ENCODE measurements around the gene PDGFC.

The PDGFC gene

GRCh38 chr4:156971676-156972378 lies at the start of gene PDGFC:
PDGFC (minus strand) TSS chr4:156971799; CDS start chr4:156970903, 896 bp downstream.
- no peak for DNase-seq (ENCODE audit: low read depth)

- no peak for DNase-seq (ENCODE audit: low read depth)
Observed at GRCh38 chr4:157020882-157021281, 49.3 kb upstream of the PDGFC start.

GRCh38 chr4:157018920-157019490 lies 47.4 kb upstream of the PDGFC start:
- DNase-seq (ENCODE audit: low read depth): no peak

GRCh38 chr4:157014621-157015591 lies 43.3 kb upstream of the PDGFC start:
- DNase-seq (ENCODE audit: low read depth): no peak

- DNase-seq (ENCODE audit: low read depth): no peak
Observed at GRCh38 chr4:157013656-157014055, 42.1 kb upstream of the PDGFC start.

GRCh38 chr4:157012781-157013180 lies 41.2 kb upstream of the PDGFC start:
- no peak for DNase-seq (ENCODE audit: low read depth)

- no peak for DNase-seq (ENCODE audit: low read depth)
Observed at GRCh38 chr4:157012296-157012695, 40.7 kb upstream of the PDGFC start.

- no peak for DNase-seq (ENCODE audit: low read depth)
Observed at GRCh38 chr4:157010630-157011029, 39.0 kb upstream of the PDGFC start.

GRCh38 chr4:157005831-157006230 lies 34.2 kb upstream of the PDGFC start:
- DNase-seq (ENCODE audit: low read depth): no peak

- DNase-seq (ENCODE audit: low read depth): no peak
Observed at GRCh38 chr4:157005193-157005592, 33.6 kb upstream of the PDGFC start.

GRCh38 chr4:157004279-157005161 lies 32.9 kb upstream of the PDGFC start:
- no peak for DNase-seq (ENCODE audit: low read depth)

GRCh38 chr4:156999175-156999517 lies 27.5 kb upstream of the PDGFC start:
- DNase-seq (ENCODE audit: low read depth): no peak

- no peak for DNase-seq (ENCODE audit: low read depth)
Observed at GRCh38 chr4:156998500-156999174, 27.0 kb upstream of the PDGFC start.

- no peak for DNase-seq (ENCODE audit: low read depth)
Observed at GRCh38 chr4:156992943-156993342, 21.3 kb upstream of the PDGFC start.

- DNase-seq (ENCODE audit: low read depth): no peak
Observed at GRCh38 chr4:156991161-156991560, 19.6 kb upstream of the PDGFC start.

- no peak for DNase-seq (ENCODE audit: low read depth)
Observed at GRCh38 chr4:156983366-156983765, 11.8 kb upstream of the PDGFC start.

GRCh38 chr4:156981262-156981769 lies 9.7 kb upstream of the PDGFC start:
- DNase-seq (ENCODE audit: low read depth): no peak

- no peak for DNase-seq (ENCODE audit: low read depth)
Observed at GRCh38 chr4:156977435-156978160, 6.0 kb upstream of the PDGFC start.

GRCh38 chr4:156976147-156976546 lies 4.5 kb upstream of the PDGFC start:
- DNase-seq (ENCODE audit: low read depth): no peak

- DNase-seq (ENCODE audit: low read depth): no peak
Observed at GRCh38 chr4:156975686-156976085, 4.1 kb upstream of the PDGFC start.

All from activated T-helper 1 cell treated with Interleukin-2 at 50 U/mL for 16 hours (primary cell).